Mesenchymal stem cell (in vitro differentiated cells and primary cell): ENCODE data around the gene SPC24.

Source experiments
- DNase-seq: peaks from one replicate; pipeline ENCODE4 v3.0.0-alpha.2; 2013
- H2AFZ ChIP-seq: one replicate; pipeline ENCODE4 v1.6.1; 2013; ENCODE audit warnings: low read depth, mild to moderate bottlenecking, control low read depth, inconsistent platforms, low read length, moderate library complexity
- H2AK5ac ChIP-seq: 2 replicates; pipeline ENCODE4 v1.6.1; 2013; ENCODE audit warnings: low read length, moderate library complexity, mild to moderate bottlenecking, inconsistent platforms; ENCODE audit not compliant: severe bottlenecking
- H2BK120ac ChIP-seq: one replicate; pipeline ENCODE4 v1.6.1; 2013; ENCODE audit warnings: low read depth, mild to moderate bottlenecking, inconsistent platforms, low read length, moderate library complexity
- H2BK12ac ChIP-seq, 2 experiments: one replicate each; pipeline ENCODE4 v1.6.1; 2013; ENCODE audit warnings: inconsistent platforms in 2 of 2, low read length in 2 of 2, mild to moderate bottlenecking in 2 of 2, moderate library complexity in 2 of 2, control low read depth in 1 of 2
- H2BK15ac ChIP-seq: one replicate; pipeline ENCODE4 v1.6.1; 2013; ENCODE audit warnings: mild to moderate bottlenecking, low read depth, inconsistent platforms; ENCODE audit not compliant: poor library complexity, severe bottlenecking
- H2BK5ac ChIP-seq: 2 replicates; pipeline ENCODE4 v1.6.1; 2013; ENCODE audit warnings: low read depth, mild to moderate bottlenecking, low read length, control low read depth, inconsistent platforms; ENCODE audit not compliant: poor library complexity, severe bottlenecking
- H3K14ac ChIP-seq, 2 experiments: one replicate each; pipeline ENCODE4 v1.6.1; 2013; ENCODE audit warnings: inconsistent platforms in 2 of 2, low read length in 2 of 2, control low read depth in 1 of 2, mild to moderate bottlenecking in 1 of 2, moderate library complexity in 1 of 2
- H3K18ac ChIP-seq, 2 experiments: one replicate each; pipeline ENCODE4 v1.6.1; 2013; ENCODE audit warnings: inconsistent platforms in 2 of 2, low read length in 2 of 2, control low read depth in 1 of 2, low read depth in 1 of 2, mild to moderate bottlenecking in 1 of 2
- H3K23ac ChIP-seq, 2 experiments: one replicate each; pipeline ENCODE4 v1.6.1; 2013; ENCODE audit warnings: inconsistent platforms in 2 of 2, low read length in 2 of 2, mild to moderate bottlenecking in 2 of 2, moderate library complexity in 2 of 2, control low read depth in 1 of 2
- H3K27ac ChIP-seq: 2 replicates; pipeline ENCODE4 v1.5.1; 2013; ENCODE audit warnings: mild to moderate bottlenecking, moderate library complexity, low read length, control low read depth, inconsistent platforms; ENCODE audit not compliant: poor library complexity, severe bottlenecking
- H3K27me3 ChIP-seq, 2 experiments: 2 replicates each; pipeline versions ENCODE4 v1.6.1 to v1.7.0; 2013; ENCODE audit warnings: low read length in 2 of 2, mild to moderate bottlenecking in 2 of 2, moderate library complexity in 2 of 2, control low read depth in 1 of 2, inconsistent platforms in 1 of 2; ENCODE audit not compliant: control insufficient read depth in 1 of 2, insufficient read depth in 1 of 2
- H3K36me3 ChIP-seq, 2 experiments: 2 replicates each; pipeline versions ENCODE4 v1.6.1 to v1.7.0; 2013; ENCODE audit warnings: low read length in 2 of 2, control low read depth in 1 of 2, inconsistent platforms in 1 of 2, low read depth in 1 of 2, mild to moderate bottlenecking in 1 of 2; ENCODE audit not compliant: insufficient read depth in 2 of 2, control insufficient read depth in 1 of 2
- H3K4ac ChIP-seq, 2 experiments: one replicate each; pipeline ENCODE4 v1.6.1; 2013; ENCODE audit warnings: inconsistent platforms in 2 of 2, low read length in 2 of 2, mild to moderate bottlenecking in 2 of 2, moderate library complexity in 2 of 2, control low read depth in 1 of 2, low read depth in 1 of 2
- H3K4me1 ChIP-seq: 2 replicates; pipeline ENCODE4 v1.6.1; 2013; ENCODE audit warnings: low read depth, low read length, control low read depth; ENCODE audit not compliant: control insufficient read depth, insufficient read depth
- H3K4me2 ChIP-seq: 2 replicates; pipeline ENCODE4 v1.6.1; 2013; ENCODE audit warnings: low read length, mild to moderate bottlenecking, inconsistent platforms; ENCODE audit not compliant: poor library complexity, severe bottlenecking
- H3K4me3 ChIP-seq, 2 experiments: 2 replicates each; pipeline versions ENCODE4 v1.5.1 to v1.7.0; 2013; ENCODE audit warnings: low read length in 2 of 2, mild to moderate bottlenecking in 2 of 2, control low read depth in 1 of 2, low read depth in 1 of 2; ENCODE audit not compliant: insufficient read depth in 1 of 2
- H3K79me1 ChIP-seq: replicated peaks from 2 replicates; pipeline ENCODE4 v1.6.1; 2013; ENCODE audit warnings: mild to moderate bottlenecking, control low read depth, low read length, inconsistent platforms; ENCODE audit not compliant: poor library complexity, severe bottlenecking
- H3K9ac ChIP-seq: 2 replicates; pipeline ENCODE4 v1.7.0; 2013; ENCODE audit warnings: mild to moderate bottlenecking, low read length, moderate library complexity
- H3K9me3 ChIP-seq: 2 replicates; pipeline ENCODE4 v1.7.0; 2013; ENCODE audit warnings: mild to moderate bottlenecking, low read length; ENCODE audit not compliant: control insufficient read depth
- H4K8ac ChIP-seq: one replicate; pipeline ENCODE4 v1.6.1; 2013; ENCODE audit warnings: inconsistent platforms, mild to moderate bottlenecking, low read length, moderate library complexity
- H4K91ac ChIP-seq: one replicate; pipeline ENCODE4 v1.6.1; 2013; ENCODE audit warnings: mild to moderate bottlenecking, low read length, inconsistent platforms
- WGBS: methylation state at CpG from one replicate; pipeline ENCODE4 v1.1.7; 2013; ENCODE audit warnings: mixed read lengths; 5-methylcytosine and 5-hydroxymethylcytosine counted together

Gene SPC24

DNA sequence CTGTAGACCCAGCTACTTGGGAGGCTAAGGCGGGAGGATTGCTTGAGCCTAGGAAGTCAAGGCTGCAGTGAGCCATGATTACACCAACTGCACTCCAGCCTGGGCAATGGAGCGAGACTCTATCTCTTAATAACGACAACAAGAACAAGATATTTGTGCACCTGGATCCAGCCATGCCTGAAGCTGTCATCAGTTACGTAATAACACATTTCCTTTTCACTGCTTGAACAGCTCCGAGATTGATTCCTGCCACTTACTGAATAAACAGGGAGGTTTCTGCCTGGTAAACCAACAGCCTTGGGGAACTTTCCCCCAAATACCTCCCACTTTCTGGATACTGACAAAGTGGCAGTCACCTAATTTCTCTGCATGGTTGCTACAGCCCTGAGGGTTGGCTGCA lies 36.4 kb upstream of the SPC24 start:
- no peak overlapping the region for H2AFZ ChIP-seq
- H2BK120ac ChIP-seq = peak overlapping the region; percentile 45
- H3K27ac ChIP-seq = peak overlapping the region; percentile 87
- H3K4ac ChIP-seq = no peak overlapping the region
- no peak overlapping the region for H3K23ac ChIP-seq
- peak overlapping the region; percentile 54 for H3K9ac ChIP-seq
- WGBS = 98% methylated on average over 5 of the region's 5 CpGs
- no peak overlapping the region for H2AK5ac ChIP-seq
- no peak overlapping the region for H4K8ac ChIP-seq
- no peak overlapping the region for H2BK12ac ChIP-seq
- peaks cover 47% of the 10 kb centered on the region for H3K4me1 ChIP-seq
- no peak overlapping the region for H3K14ac ChIP-seq
- no peak overlapping the region for H2BK15ac ChIP-seq
- H3K4me3 ChIP-seq = peak overlapping the region in 1 of 2 experiments; percentile 62
- H4K91ac ChIP-seq = no peak overlapping the region
- H3K9me3 ChIP-seq = no peaks in the 10 kb centered on the region
- no peaks in the 10 kb centered on the region for H3K79me1 ChIP-seq
- no peak for DNase-seq
- H3K36me3 ChIP-seq = peaks cover 47 to 78% of the 10 kb centered on the region in 2 experiments
- H3K18ac ChIP-seq = no peak overlapping the region
- no peak overlapping the region for H3K4me2 ChIP-seq
- H3K27me3 ChIP-seq = no peaks in the 10 kb centered on the region
- H2BK5ac ChIP-seq = no peak overlapping the region

DNA sequence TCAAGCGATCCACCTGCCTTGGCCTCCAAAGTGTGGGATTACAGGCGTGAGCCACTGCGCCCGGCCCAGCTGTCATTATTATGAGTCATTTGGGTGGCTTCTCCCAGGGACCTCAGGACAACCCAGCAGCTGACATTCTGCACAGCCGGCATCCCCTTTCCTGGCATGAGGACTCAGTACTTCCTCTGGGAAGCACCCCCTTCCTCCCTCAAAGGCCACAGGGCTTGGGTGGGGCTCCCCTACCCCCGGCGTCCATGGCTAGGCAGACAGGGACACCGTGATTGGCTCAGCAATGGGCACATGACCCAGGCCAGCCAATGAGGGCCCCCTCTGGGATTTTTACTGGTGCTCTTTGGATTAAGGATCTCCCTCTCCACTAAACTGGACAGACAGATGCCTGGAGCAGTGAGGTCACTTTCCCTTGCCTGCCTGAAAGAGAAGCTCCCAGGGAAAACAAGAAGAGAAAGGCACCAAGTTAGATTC lies 35.7 kb upstream of the SPC24 start:
- no peak overlapping the region for H2BK15ac ChIP-seq
- no peak overlapping the region for H3K23ac ChIP-seq
- peak overlapping the region; percentile 55 for H2AK5ac ChIP-seq
- peaks cover 43% of the 10 kb centered on the region for H3K4me1 ChIP-seq
- H3K4ac ChIP-seq = no peak overlapping the region
- 41% methylated on average over 8 of the region's 8 CpGs for WGBS
- H4K91ac ChIP-seq = no peak overlapping the region
- H3K27ac ChIP-seq = peak overlapping the region; percentile 87
- no peak overlapping the region for H4K8ac ChIP-seq
- H3K18ac ChIP-seq = peak overlapping the region; percentile 29 to 73
- H3K79me1 ChIP-seq = no peaks in the 10 kb centered on the region
- H3K4me3 ChIP-seq = peak overlapping the region in 1 of 2 experiments; percentile 62
- H2BK5ac ChIP-seq = peak overlapping the region; percentile 11
- no peak overlapping the region for H3K14ac ChIP-seq
- DNase-seq = peak; percentile 86
- H3K4me2 ChIP-seq = no peak overlapping the region
- no peaks in the 10 kb centered on the region for H3K9me3 ChIP-seq
- H3K36me3 ChIP-seq = peaks cover 53 to 84% of the 10 kb centered on the region in 2 experiments
- no peak overlapping the region for H2AFZ ChIP-seq
- no peaks in the 10 kb centered on the region for H3K27me3 ChIP-seq
- H3K9ac ChIP-seq = peak overlapping the region; percentile 54
- no peak overlapping the region for H2BK120ac ChIP-seq
- no peak overlapping the region for H2BK12ac ChIP-seq

DNA sequence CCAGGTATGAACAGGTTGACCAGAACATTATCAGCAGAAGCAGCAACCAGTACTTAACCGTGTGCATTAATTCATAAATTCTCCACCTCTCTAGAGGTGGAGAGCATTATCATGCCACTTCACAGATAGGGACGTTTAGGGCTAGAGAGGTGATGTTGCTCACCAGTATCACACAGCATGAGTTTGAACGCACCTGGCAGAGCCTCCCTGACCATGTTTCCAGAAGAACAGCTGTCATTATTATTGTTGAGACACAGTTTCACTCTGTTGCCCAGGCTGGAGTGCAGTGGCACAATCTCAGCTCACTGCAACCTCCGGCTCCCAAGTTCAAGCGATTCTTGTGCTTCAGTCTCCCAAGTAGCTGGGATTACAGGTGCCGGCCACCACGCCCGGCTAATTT lies 34.9 kb upstream of the SPC24 start:
- Histone ChIP-seq H3K27ac (peak overlapping the region; percentile 85), H4K91ac (no peak overlapping the region)
- no peak for DNase-seq

DNA sequence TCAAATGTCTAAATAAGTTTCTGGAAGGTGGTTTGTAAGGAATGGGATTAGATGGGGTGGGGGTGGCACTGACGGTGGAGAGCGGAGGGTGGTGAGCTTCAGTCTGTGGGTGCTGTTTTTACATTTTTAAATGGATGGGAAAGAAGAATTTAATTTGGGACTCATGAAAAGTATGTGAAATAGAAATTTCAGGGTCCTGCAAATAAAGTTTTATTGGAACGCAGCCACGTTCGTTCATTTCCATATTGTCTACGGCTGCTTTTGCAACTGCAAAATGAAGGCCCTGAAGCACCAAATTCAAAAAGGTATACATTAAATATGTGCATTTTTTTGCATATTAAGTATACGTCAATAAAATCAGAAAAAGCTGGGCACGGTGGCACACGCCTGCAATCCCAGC lies 31.9 kb upstream of the SPC24 start:
- no peak overlapping the region for H3K4me2 ChIP-seq
- WGBS = 98% methylated on average over 7 of the region's 9 CpGs

More for the DNA sequence above, 34.9 kb upstream of the SPC24 start:
- H4K8ac ChIP-seq = no peak overlapping the region
- H3K9me3 ChIP-seq = no peaks in the 10 kb centered on the region
- peaks cover 59 to 90% of the 10 kb centered on the region in 2 experiments for H3K36me3 ChIP-seq
- H2BK12ac ChIP-seq = peak overlapping the region in 1 of 2 experiments; percentile 23
- H3K4me2 ChIP-seq = no peak overlapping the region
- H3K14ac ChIP-seq = no peak overlapping the region
- H3K4me3 ChIP-seq = peak overlapping the region in 1 of 2 experiments; percentile 40
- H2AK5ac ChIP-seq = peak overlapping the region; percentile 8
- no peaks in the 10 kb centered on the region for H3K27me3 ChIP-seq
- H2BK5ac ChIP-seq = peak overlapping the region; percentile 0
- H3K23ac ChIP-seq = no peak overlapping the region
- H3K9ac ChIP-seq = peak overlapping the region; percentile 46
- no peaks in the 10 kb centered on the region for H3K79me1 ChIP-seq
- H2AFZ ChIP-seq = no peak overlapping the region
- no peak overlapping the region for H3K18ac ChIP-seq
- H3K4me1 ChIP-seq = peaks cover 39% of the 10 kb centered on the region
- 94% methylated on average over 8 of the region's 8 CpGs for WGBS
- no peak overlapping the region for H2BK15ac ChIP-seq
- no peak overlapping the region for H3K4ac ChIP-seq
- no peak overlapping the region for H2BK120ac ChIP-seq

More for the DNA sequence above, 31.9 kb upstream of the SPC24 start:
- Histone ChIP-seq H3K18ac (no peak overlapping the region), H3K23ac (no peak overlapping the region), H3K9me3 (peaks cover 3% of the 10 kb centered on the region), H2AFZ (no peak overlapping the region), H3K36me3 (peaks cover 43 to 94% of the 10 kb centered on the region in 2 experiments), H4K91ac (no peak overlapping the region), H3K27me3 (no peaks in the 10 kb centered on the region), H3K4me1 (peaks cover 17% of the 10 kb centered on the region), H3K79me1 (peaks cover 6% of the 10 kb centered on the region), H3K9ac (no peak overlapping the region), H2BK12ac (no peak overlapping the region), H3K14ac (no peak overlapping the region), H3K4ac (no peak overlapping the region), H2BK120ac (no peak overlapping the region), H3K4me3 (no peak overlapping the region), H2AK5ac (no peak overlapping the region), H2BK5ac (no peak overlapping the region), H4K8ac (no peak overlapping the region), H2BK15ac (no peak overlapping the region), H3K27ac (no peak overlapping the region)
- no peak for DNase-seq
